HepG2 (cell line): ENCODE data around the gene KCND1. TPM values are rescaled to one million over a fixed set of nuclear protein-coding genes. Genes with fewer than 3 reads are reported as not detected.

Source experiments
- AHDC1 ChIP-seq: sonication (generic); formaldehyde crosslinking; IDR thresholded peaks from 2 replicates; pipeline ENCODE4 v1.5.1; 2020; ENCODE audit warnings: mild to moderate bottlenecking, missing genetic modification reagents, borderline replicate concordance
- GZF1 ChIP-seq: sonication (generic); formaldehyde crosslinking; IDR thresholded peaks from 2 replicates; pipeline ENCODE4 v1.5.1; 2020; ENCODE audit warnings: mild to moderate bottlenecking, missing genetic modification reagents
- HDAC1 ChIP-seq: sonication (generic); formaldehyde crosslinking; IDR thresholded peaks from 2 replicates; pipeline ENCODE4 v1.5.1; 2020; ENCODE audit warnings: mild to moderate bottlenecking, missing genetic modification reagents
- PBX2 ChIP-seq: IDR thresholded peaks from 2 replicates; pipeline ENCODE4 v1.6.1; 2016; ENCODE audit warnings: control low read depth
- SATB2 ChIP-seq: sonication (generic); formaldehyde crosslinking; IDR thresholded peaks from 2 replicates; pipeline ENCODE4 v1.5.0; 2020; ENCODE audit warnings: missing genetic modification reagents
- TGIF2 ChIP-seq: IDR thresholded peaks from 2 replicates; pipeline ENCODE4 v1.6.1; 2016; ENCODE audit warnings: control low read depth, missing compliant biosample characterization
- ZBTB4 ChIP-seq: sonication (generic); formaldehyde crosslinking; IDR thresholded peaks from 2 replicates; pipeline ENCODE4 v1.4.0; 2020; ENCODE audit warnings: missing genetic modification reagents, mild to moderate bottlenecking, borderline replicate concordance
- ZEB1 ChIP-seq: IDR thresholded peaks from 2 replicates; pipeline ENCODE4 v1.6.1; 2012; ENCODE audit warnings: mild to moderate bottlenecking, low read depth, inconsistent platforms; ENCODE audit not compliant: insufficient replicate concordance
- ZNF431 ChIP-seq: sonication (generic); formaldehyde crosslinking; IDR thresholded peaks from 2 replicates; pipeline ENCODE4 v1.9.0; 2022; ENCODE audit warnings: missing genetic modification reagents, low read depth, mild to moderate bottlenecking, borderline replicate concordance
- ZNF570 ChIP-seq: sonication (generic); formaldehyde crosslinking; IDR thresholded peaks from 2 replicates; pipeline ENCODE4 v1.4.0; 2020; ENCODE audit warnings: mild to moderate bottlenecking, missing genetic modification reagents, borderline replicate concordance
- ZNF572 ChIP-seq: sonication (generic); formaldehyde crosslinking; IDR thresholded peaks from 2 replicates; pipeline ENCODE4 v1.5.1; 2020; ENCODE audit warnings: mild to moderate bottlenecking, missing genetic modification reagents
- ZXDC ChIP-seq: sonication (generic); formaldehyde crosslinking; IDR thresholded peaks from 2 replicates; pipeline ENCODE4 v1.5.0; 2020; ENCODE audit warnings: mild to moderate bottlenecking, missing genetic modification reagents
- polyA plus RNA-seq, 8 experiments: library from polyadenylated mRNA; depleted of rRNA in 3 of 8; stranded (reverse) in 7 of 8; unstranded in 1 of 8; fragments of >200 nt; fragmentation: Illumina TruSeq in 4 of 8; extraction: Trizol in 4 of 8; gene quantifications; 2 replicates each; pipeline versions ENCODE4 v1.2.1 to v1.2.3, GENCODE V29; 2011 to 2016; ENCODE audit warnings: low read depth in 4 of 8, missing spikeins in 1 of 8, mixed read lengths in 1 of 8; ENCODE audit not compliant: insufficient read depth in 1 of 8
- total RNA-seq, 5 experiments: library from RNA; depleted of rRNA; stranded (reverse); fragments of >200 nt; fragmentation: Illumina TruSeq; extraction: Trizol; gene quantifications; 2 replicates each; pipeline ENCODE4 v1.2.3, GENCODE V29; 2016; ENCODE audit warnings: low read depth in 1 of 5

The KCND1 gene
- total and polyA plus RNA-seq, 2 of the 13 experiments (the other 11 are each of a cell fraction or from before 2014, with no cell fraction given): 0.07 to 0.30 TPM

- TF ChIP-seq SATB2 (CRISPR knock-in tag) (no peak), ZBTB4 (CRISPR knock-in tag) (no peak), GZF1 (no peak), ZNF570 (CRISPR knock-in tag) (no peak), TGIF2 (no peak), ZEB1 (no peak), PBX2 (CRISPR knock-in tag) (no peak), HDAC1 (CRISPR knock-in tag) (no peak; the same call in 1 of the 2 replicates), ZNF572 (CRISPR knock-in tag) (no peak), ZXDC (CRISPR knock-in tag) (no peak), ZNF431 (CRISPR knock-in tag) (no peak), AHDC1 (no peak)
Measured at GRCh38 chrX:48918643-48919340, 52.9 kb downstream of the KCND1 start, which contains the start of gene PIM2 (continued).
